ENCODE results near the gene PPIL3. TPM values are rescaled to one million over a fixed set of nuclear protein-coding genes. Genes with fewer than 3 reads are reported as not detected.

PPIL3 gene
- total and polyA plus RNA-seq, 9 of the 15 experiments (the other 6 are each of a cell fraction or from before 2014, with no cell fraction given) = 22.4 to 66.2 (median 49.0) TPM

DNA sequence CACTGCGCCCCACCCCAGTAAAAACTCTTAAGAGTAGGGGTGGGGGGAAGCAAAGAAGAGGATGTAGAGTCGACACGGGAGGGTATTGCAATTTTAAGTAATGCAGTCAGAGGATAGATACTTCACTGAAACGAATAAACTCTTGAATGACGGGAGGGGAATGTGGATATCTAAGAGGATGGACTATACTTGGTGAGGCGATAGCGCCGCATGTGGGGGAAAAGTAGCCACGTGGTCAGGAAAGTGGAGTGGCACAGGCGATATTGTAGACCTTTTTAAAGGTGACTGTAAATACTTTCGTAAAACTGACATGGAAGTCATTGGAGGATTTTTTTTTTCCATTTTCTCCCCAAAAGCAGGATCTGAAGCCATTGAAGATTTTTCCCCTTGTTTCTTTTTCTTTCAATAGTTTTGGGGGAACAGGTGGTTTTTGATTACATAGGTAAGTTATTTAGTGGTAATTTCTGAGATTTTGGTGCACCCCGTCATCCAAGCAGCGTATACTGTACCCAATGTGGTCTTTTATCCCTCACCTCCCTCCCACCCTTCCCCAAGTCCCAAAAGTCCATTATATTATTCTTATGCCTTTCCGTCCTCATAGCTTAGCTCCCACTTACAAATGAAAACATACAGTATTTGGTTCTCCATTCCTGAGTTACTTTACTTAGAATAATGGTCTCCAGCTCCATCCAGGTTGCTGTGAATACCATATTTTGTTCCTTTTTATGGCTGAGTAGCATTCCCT lies 38.2 kb downstream of the PPIL3 start:
- Histone ChIP-seq H3K4me1 (replicated peaks in 1 of 2; ENCODE audit: control insufficient read depth in 2 of 2, insufficient read depth in 2 of 2, low read length in 2 of 2) (no peaks in the 10 kb centered on the region; a peak in 1 of 5 replicates), H3K79me2 (ENCODE audit: control insufficient read depth, insufficient read depth, low read length) (no peaks in the 10 kb centered on the region), H4K20me1 (replicated peaks; ENCODE audit: control insufficient read depth, insufficient read depth, low read length) (no peaks in the 10 kb centered on the region), H3K27me3 (ENCODE audit: control insufficient read depth in 2 of 2, insufficient read depth in 2 of 2, low read length in 2 of 2) (no peaks in the 10 kb centered on the region), H3K4me3 (no peak overlapping the region), H3K9ac (ENCODE audit: insufficient read depth in 1 of 2, low read depth in 2 of 2, low read length in 2 of 2) (no peak overlapping the region), H3K4me2 (ENCODE audit: insufficient read depth, low read length) (no peak overlapping the region; the same call in 1 of the 2 replicates), H3K9me1 (ENCODE audit: control insufficient read depth, insufficient read depth, low read length) (no peaks in the 10 kb centered on the region), H3K27ac (ENCODE audit: extremely low read depth, low read depth, low read length) (no peak overlapping the region), H3K36me3 (ENCODE audit: control insufficient read depth, insufficient read depth, low read length) (peaks cover 46% of the 10 kb centered on the region), H3K9me3 (replicated peaks; ENCODE audit: control insufficient read depth, insufficient read depth, low read depth, low read length) (no peaks in the 10 kb centered on the region), H2AFZ (ENCODE audit: low read depth, low read length) (no peak overlapping the region)
- FAIRE-seq = peak; percentile 65
- in situ Hi-C loops (cut with MboI) = no loop called here
- POLR2A ChIA-PET = interaction anchor here (0.7 to 3.9 kb wide), 4 partner anchors 9 to 23 kb away, joined by 3 to 27 read pairs (median 6); partner anchors contain the start of gene CLK1
- 23% methylated on average over 12 of the region's 14 CpGs for WGBS (ENCODE audit: insufficient coverage, low coverage, missing lambda C conversion rate)
- ATAC-seq = peak; percentile 82
- intact Hi-C loops (cut with micrococcal nuclease) = loop anchor here (2.0 kb wide), 1 partner anchor 138 kb away; no protein-coding TSS in a partner anchor
- BruUV-seq (replicated peaks) = no TSS peak
- DNase-seq (ENCODE audit: extremely low read depth in 1 of 4, low spot score in 3 of 4) = peak in 3 of 4 experiments; percentile 12 to 61 (median 36)
- CTCF ChIA-PET (ENCODE audit: low intra/inter-chr PET ratio) = no interaction called here
- TF ChIP-seq ZNF184 (CRISPR knock-in tag; IDR thresholded peaks at IDR 0.05) (no peak), SLC30A9 (CRISPR knock-in tag; IDR thresholded peaks at IDR 0.05) (no peak), POLR2G (IDR thresholded peaks at IDR 0.05; ENCODE audit: low read depth, low read length) (no peak), LARP7 (IDR thresholded peaks at IDR 0.05) (no peak), USF1 (CRISPR knock-in tag; IDR thresholded peaks at IDR 0.05) (peak; percentile 73), GTF2A2 (tag; IDR thresholded peaks at IDR 0.05) (no peak), HLTF (IDR thresholded peaks at IDR 0.05) (no peak), POLR2AphosphoS2 (IDR thresholded peaks at IDR 0.05; ENCODE audit: low read length) (peak; percentile 72; the same call in 1 of the 2 replicates), E2F6 (IDR thresholded peaks at IDR 0.05; ENCODE audit: borderline replicate concordance in 1 of 2, extremely low read depth in 1 of 2, insufficient read depth in 1 of 2, insufficient read length in 1 of 2, low read depth in 1 of 2, low read length in 1 of 2, poor library complexity in 1 of 2, severe bottlenecking in 1 of 2) (peak in 1 of 2 experiments; percentile 41), MAX (CRISPR knock-in tag; IDR thresholded peaks at IDR 0.05) (peak; percentile 61), ZC3H8 (IDR thresholded peaks at IDR 0.05) (no peak), NCOA4 (IDR thresholded peaks at IDR 0.05; ENCODE audit: partially characterized antibody) (no peak), ZNF75A (CRISPR knock-in tag; IDR thresholded peaks at IDR 0.05) (no peak), NFXL1 (CRISPR knock-in tag; IDR thresholded peaks at IDR 0.05) (no peak), RAD51 (IDR thresholded peaks at IDR 0.05; ENCODE audit: borderline replicate concordance, low read depth) (peak; percentile 60), IFI16 (CRISPR knock-in tag; IDR thresholded peaks at IDR 0.05) (no peak), ZNF444 (CRISPR knock-in tag; IDR thresholded peaks at IDR 0.05) (no peak), CREBBP (IDR thresholded peaks at IDR 0.05; ENCODE audit: low read depth, low read length) (no peak)
- TF ChIP-seq, protein P1, sequence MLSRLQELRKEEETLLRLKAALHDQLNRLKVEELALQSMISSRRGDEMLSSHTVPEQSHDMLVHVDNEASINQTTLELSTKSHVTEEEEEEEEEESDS (CRISPR knock-in tag; IDR thresholded peaks at IDR 0.05) = no peak
